Right lobe of liver (tissue), 4 donors: ENCODE measurements around the gene CRNKL1.

Source experiments
- POLR2A ChIP-seq: fragments of 450-650 bp; IDR thresholded peaks from one replicate; pipeline ENCODE4 v1.6.1; 2017; ENCODE audit warnings: antibody characterized with exemption, mild to moderate bottlenecking
- TF ChIP-seq, protein P1 (sequence below), 4 donors: fragments of 200-600 bp in 3 of 4; fragments of 450-650 bp in 1 of 4; IDR thresholded peaks; one replicate each; pipeline versions ENCODE4 v1.5.1 to v1.8.0; 2016 to 2022; ENCODE audit warnings: antibody characterized with exemption in 4 of 4, mild to moderate bottlenecking in 2 of 4
- donor health status: DM: no; HTN: no; CAD: no.
- donor health status: DM: no; HTN: no; CAD: no.
- donor health status: DM: no; HTN: yes; CAD: no.

GRCh38 chr20:20073801-20074371, 21.6 kb upstream of the CRNKL1 start:
- no peak for TF ChIP-seq POLR2A
- TF ChIP-seq, protein P1, sequence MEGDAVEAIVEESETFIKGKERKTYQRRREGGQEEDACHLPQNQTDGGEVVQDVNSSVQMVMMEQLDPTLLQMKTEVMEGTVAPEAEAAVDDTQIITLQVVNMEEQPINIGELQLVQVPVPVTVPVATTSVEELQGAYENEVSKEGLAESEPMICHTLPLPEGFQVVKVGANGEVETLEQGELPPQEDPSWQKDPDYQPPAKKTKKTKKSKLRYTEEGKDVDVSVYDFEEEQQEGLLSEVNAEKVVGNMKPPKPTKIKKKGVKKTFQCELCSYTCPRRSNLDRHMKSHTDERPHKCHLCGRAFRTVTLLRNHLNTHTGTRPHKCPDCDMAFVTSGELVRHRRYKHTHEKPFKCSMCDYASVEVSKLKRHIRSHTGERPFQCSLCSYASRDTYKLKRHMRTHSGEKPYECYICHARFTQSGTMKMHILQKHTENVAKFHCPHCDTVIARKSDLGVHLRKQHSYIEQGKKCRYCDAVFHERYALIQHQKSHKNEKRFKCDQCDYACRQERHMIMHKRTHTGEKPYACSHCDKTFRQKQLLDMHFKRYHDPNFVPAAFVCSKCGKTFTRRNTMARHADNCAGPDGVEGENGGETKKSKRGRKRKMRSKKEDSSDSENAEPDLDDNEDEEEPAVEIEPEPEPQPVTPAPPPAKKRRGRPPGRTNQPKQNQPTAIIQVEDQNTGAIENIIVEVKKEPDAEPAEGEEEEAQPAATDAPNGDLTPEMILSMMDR (IDR thresholded peaks at IDR 0.05) = no peak
